Fibroblast of pulmonary artery (primary cell): ENCODE measurements around the gene MAN1C1.

Experiments used
- DNase-seq: peaks from one replicate; pipeline ENCODE4 v3.0.0-alpha.2; 2010; ENCODE audit warnings: low read depth
- H3K4me3 ChIP-seq: replicated peaks from 2 replicates; pipeline ENCODE4 v1.5.1; 2011; ENCODE audit warnings: low read depth, mild to moderate bottlenecking, control low read depth, low read length, moderate library complexity
- CTCF ChIP-seq: IDR thresholded peaks from 2 replicates; pipeline ENCODE4 v1.5.1; 2011; ENCODE audit warnings: mild to moderate bottlenecking, control low read depth, low read length, inconsistent platforms; ENCODE audit errors: missing control alignments

Gene MAN1C1

GRCh38 chr1:25787760-25788166 lies 171.2 kb downstream of the MAN1C1 start:
- DNase-seq: no peak
- TF ChIP-seq CTCF: no peak

GRCh38 chr1:25790472-25790871 lies 173.9 kb downstream of the MAN1C1 start:
- DNase-seq: no peak
- no peak overlapping the region for H3K4me3 ChIP-seq
- no peak for TF ChIP-seq CTCF

More at GRCh38 chr1:25787760-25788166, 171.2 kb downstream of the MAN1C1 start:
- H3K4me3 ChIP-seq: no peak overlapping the region

GRCh38 chr1:25792115-25792514 lies 175.5 kb downstream of the MAN1C1 start:
- no peak for DNase-seq
- no peak overlapping the region for H3K4me3 ChIP-seq
- no peak for TF ChIP-seq CTCF

- TF ChIP-seq CTCF: no peak
- DNase-seq: no peak
- H3K4me3 ChIP-seq: no peak overlapping the region
Observed at GRCh38 chr1:25793585-25794170, 177.1 kb downstream of the MAN1C1 start.

GRCh38 chr1:25794325-25794724 lies 177.7 kb downstream of the MAN1C1 start:
- no peak overlapping the region for H3K4me3 ChIP-seq
- TF ChIP-seq CTCF: no peak
- DNase-seq: no peak

GRCh38 chr1:25795211-25795610 lies 178.6 kb downstream of the MAN1C1 start:
- no peak overlapping the region for H3K4me3 ChIP-seq
- DNase-seq: no peak
- TF ChIP-seq CTCF: no peak
